GM21786 (cell line): ENCODE results near the gene CTNNA3.

Experiments
- ATAC-seq: cut with Tn5 transposase; IDR thresholded peaks from one replicate; pipeline ENCODE4 v1.9.1; 2021; ENCODE audit not compliant: unreplicated experiment

Gene CTNNA3

DNA sequence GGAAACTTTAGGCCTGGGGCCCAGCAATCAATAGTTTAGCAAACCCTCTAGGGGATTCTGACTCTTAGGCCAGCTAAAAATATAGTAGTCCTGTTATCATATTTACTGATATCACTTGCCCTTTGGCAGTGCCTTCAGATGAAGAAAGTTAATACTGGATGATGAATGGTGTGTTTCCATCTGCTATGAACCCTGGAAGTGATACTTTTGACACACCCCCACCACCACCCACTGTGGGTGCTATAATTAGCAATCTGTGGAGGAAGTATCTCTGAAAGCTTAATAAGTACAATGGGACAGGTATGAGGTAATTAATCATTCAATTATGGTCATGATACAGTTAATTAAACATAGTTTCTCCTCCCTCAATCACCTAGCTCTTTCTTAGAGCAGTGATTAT is 860.6 kb downstream of the CTNNA3 start:
- no peak for ATAC-seq

DNA sequence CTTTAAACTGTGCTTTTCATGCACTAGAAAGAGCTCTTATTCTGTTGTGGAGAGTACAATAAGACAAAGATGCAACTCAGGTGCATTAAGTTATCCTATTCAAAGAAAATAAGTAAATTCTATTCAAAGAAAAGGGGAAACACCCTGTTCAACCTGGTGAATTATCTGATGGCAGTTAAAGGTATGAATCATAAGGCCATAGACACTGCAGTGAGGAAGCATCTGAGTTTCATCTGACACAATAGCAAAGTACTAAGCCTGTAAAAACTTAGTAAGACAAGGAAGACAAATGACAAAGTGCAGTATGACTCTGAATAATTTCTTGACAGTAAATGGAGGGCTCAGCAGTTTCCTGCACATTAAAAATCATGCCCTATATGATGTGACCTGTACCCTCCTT is 861.2 kb downstream of the CTNNA3 start:
- no peak for ATAC-seq

DNA sequence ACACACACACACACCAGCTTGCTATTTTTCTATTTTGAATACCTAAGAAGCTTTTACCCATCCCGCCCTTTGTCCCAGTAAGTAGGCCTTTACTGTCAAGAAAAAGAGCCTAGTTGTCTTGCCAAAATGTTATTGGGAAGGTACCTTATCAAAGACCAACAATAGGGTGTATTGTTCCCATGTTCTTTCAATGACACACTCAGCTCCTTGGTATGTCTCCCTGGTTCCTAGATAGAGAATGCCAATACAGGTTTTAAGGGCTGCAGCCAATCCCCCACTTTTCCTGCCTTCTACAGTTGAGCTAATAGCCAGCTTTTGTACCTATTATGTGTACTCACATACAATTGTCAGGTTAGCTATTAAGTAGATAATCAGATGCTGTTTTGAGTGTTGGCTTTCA is 862.1 kb downstream of the CTNNA3 start:
- ATAC-seq: no peak

DNA sequence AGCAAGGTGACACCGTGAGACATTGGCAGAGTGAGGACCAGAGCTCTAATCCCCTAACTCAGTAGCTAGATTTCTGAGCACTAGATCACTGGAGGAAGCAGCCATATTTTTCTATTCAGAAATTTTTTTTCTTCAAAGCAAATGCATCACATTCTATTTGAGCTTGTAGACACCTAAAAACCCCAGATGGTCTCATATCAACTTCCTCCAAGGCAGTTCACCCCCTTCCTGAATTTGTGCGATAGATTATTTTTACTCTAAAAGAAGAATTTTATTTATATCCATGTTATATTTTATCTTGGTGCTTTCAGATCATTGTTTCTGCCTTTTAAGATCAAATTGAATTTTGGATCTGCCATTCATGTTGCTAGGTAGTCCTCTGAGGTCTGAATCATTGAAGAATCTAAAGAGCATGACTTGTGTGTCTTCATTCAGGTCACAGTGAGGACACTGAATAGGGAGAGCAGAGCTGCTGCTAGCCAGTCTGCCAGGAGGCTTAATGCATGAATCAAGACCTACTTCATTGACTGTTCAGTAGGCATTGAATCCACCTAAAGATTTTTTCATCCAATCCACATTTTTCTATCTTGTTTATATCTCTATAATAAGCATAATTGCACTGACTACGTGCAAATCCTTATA is 863.1 kb downstream of the CTNNA3 start:
- ATAC-seq: no peak

DNA sequence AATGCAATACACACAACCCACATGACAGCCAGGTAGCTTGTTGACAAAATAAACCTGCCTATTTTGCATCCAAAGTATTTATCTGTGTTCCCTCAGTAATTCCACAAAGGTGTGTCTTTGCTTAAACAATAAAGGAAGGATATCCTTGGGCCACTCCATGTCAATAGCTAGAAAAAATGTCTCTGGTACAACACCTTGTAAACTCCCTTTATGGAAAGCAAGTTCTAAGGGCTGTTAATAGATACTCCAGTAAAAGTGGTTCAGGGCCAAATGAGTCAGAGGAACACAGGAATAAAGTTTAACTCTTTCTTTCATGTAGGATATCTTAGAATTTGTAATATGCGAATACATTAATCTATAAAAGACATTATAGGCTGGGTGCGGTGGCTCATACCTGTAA is 867.0 kb downstream of the CTNNA3 start:
- no peak for ATAC-seq

DNA sequence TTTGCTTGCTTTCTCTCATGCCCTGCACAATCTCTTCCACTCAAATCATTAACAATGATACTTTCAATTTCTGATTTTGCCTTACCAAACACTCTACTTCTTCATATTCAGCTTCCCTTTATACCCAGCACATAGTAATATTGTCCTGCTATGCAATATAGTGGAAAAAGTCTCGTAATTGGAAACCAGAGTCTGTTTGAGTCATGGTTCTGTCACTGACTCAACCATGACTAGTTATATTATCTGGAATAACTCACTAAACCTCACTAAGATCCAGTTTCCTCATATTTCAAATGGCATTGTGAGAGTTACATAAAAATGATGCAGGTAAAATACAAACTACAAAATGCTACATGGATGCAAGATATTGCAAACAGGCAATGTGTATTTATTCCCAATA is 868.6 kb downstream of the CTNNA3 start:
- ATAC-seq: no peak

DNA sequence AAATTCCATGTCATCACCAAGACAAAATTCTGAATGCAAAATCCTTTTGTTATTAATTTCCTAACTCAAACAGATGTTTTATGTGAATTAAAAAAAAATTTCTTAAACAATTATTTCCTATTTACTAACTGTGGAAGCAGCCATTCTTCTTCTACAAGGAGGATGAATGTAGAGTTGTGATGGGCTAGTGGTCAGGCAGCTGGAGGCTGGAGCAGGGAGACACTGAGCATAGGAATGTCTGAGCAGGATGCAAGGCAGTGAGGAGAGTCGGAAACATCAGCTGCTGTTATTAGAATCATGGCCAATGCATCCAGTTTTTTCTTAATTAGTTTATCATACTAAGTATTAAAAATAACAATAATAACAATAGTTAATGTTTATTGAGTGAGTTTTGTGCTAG is 872.7 kb downstream of the CTNNA3 start:
- no peak for ATAC-seq

DNA sequence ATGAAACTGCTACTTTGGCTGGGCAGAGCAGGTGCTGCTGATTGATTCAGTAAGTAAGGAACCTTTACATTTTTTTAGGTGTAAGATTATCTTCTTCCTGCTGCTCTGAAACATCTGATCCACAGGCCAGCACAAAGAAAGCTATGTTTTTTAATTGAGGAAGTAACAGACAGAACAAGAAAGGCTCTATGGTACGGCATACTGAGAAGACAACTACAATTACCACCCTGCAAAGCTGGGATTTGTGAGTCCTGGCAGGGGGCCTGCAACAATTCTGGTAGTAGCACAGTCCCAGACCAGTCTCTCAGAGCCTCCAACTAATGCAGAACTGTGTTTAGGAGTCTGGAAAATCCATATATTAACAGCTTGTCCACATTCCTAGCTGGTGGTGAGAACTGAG is 873.2 kb downstream of the CTNNA3 start:
- no peak for ATAC-seq

DNA sequence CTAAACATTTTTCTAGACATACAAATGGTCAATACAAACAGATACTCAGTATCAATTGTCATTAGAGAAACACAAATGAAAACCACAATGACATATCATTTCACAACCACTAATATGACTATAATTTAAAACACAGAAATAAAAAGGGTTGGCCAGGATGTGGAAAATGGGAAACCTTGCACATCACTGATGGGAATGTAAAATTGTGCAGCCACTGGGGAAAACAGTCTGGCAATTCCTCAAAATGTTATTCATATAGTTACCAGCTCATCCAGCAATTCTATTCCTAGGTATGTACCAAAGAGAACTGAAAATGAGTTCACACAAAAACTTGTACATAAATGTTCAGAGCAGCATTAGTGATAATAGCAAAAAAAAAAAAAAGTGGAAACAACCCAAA is 876.3 kb downstream of the CTNNA3 start:
- ATAC-seq: no peak

DNA sequence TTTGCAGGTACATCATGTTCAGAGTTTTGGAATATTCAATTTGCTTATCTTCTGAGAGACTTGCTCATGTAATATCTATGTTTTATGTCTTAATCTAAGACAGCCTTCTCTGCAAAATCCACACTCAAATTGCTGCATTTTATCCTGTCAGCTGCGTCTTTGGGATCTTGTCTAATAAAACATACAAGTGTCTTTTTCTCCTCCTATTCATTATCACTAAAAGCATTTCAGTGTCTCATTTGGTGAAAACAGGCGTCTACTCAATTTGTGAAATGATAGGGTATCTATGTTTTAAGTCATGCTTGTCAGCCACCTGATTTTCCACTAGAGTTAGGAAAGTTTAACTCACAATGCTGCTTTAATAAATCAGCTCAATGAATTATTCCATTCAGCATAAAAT is 882.9 kb downstream of the CTNNA3 start:
- ATAC-seq: no peak

DNA sequence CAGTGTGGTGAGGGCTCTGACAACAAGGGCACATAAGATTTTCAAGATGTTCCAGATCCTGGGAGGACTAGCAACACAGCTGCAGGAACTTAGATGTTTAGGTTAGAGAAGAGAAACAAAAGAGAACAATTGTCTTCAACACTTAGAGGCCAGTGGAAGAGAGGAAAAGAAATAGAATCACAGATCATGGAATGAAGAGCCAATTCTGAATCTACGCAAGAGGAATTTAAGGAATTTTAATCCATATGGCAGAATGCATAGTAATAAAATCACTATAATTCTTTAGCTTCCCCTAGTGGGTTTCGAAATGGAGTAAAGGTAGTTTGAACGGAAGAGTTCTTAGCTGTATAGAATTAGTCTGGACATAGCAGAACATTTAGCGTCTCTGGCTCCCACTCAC is 884.8 kb downstream of the CTNNA3 start:
- ATAC-seq: no peak

DNA sequence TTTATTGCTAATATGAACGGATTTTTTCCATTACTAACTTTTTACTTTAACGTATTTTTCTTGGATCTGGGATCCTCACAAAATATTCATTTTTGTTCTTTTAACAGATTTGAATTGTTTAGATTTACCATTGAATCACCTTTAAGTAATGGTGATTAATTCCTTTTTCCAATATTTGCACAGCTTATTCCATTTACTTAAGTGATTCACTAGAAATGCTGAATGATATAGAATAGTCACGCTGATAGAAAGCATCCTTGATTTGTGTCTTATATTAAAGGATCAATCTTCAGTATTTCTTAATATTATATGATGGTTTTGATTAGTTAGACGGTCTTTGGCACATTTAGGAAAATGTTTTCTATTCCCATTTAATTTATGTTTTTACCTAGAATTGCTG is 886.6 kb downstream of the CTNNA3 start:
- ATAC-seq: no peak

DNA sequence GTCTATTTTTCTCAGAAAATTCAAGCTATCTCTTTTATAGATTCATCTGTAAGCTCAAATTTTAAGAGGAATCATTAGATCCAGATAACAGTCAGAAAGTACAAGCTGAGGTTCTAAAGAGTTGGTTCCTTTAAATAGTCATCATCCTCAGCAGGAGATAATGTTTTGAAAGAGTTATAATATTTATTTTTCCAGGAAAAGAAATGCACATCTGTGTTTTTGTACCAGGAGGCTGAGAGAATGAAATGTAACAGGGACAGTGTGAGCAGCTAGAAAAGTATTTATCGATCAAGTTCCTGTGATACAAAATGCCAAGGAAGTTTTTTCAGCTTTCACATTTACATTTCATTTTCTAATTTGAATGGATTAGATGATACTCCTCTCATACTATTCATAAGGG is 890.4 kb downstream of the CTNNA3 start:
- no peak for ATAC-seq

DNA sequence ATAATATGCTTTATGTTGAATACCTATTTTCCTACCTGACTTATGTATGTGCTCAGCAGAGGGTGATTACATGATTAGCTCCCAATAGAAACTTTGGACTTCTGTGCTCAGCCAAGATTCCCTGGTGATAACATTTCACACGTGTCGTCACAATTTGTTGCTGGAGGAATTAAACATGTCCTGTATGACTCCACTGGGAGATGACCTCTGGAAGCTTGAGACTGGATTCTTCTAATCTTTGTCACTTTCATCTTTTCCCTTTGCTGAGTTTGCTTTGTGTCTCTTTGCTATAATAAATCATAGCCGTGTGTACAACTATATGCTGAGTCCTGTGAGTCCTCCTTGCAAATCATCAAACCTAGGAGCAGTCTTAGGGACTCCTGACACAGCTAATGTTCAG is 891.0 kb downstream of the CTNNA3 start:
- no peak for ATAC-seq

DNA sequence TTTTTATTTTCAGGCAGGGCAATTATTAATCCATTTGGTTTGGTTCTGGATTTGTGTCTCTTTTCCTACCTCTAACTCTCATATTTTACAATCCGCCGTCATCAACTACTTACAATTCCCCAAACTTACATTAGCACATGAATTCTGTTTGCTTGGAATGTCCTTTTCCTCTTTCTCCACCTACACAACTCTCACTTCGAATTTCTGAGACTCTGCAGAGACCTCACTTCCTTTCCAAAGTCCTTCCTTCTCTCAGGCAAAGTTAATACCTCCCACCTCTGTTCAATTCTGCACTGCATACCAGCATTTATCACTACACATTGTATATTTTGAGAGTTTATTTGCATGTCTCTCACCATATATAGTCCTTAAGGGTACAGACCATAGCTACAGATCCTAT is 892.8 kb downstream of the CTNNA3 start:
- ATAC-seq: no peak

DNA sequence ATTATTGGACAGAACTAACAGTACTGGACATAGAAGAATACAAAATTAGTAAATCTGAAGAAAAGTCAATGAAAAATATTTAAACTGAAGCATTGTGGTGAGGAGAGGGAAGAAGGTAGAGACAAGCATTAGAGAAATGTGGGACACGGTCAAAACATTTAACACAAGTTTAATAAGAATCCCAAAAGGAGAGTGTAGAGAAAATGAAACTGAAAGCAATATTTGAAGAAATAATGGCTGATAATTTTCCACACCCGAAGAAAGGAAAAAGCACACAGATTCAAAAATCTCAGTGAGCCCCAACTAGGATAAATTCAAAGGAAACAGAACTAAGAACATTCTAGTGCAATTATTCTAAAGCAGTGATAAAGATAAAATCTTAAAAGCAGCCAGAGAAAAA is 896.5 kb downstream of the CTNNA3 start:
- no peak for ATAC-seq

DNA sequence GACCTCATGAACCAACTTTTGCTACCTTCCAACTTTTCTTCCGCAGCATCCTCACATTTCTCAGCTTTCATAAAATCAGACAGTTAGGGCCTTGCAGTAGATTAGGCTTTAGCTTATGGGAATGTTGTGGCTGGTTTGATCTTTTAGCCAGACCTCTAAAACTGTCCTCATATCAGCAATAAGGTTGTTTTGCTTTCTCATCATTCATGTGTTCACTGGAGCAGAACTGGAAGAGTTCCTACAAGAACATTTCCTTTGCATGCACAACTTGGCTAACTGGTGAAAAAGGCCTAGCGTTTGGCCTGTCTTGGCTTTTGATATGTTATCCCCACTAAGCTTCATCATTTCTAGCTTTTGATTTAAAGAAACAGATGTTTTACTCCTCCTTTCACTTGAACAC is 900.1 kb downstream of the CTNNA3 start:
- no peak for ATAC-seq

DNA sequence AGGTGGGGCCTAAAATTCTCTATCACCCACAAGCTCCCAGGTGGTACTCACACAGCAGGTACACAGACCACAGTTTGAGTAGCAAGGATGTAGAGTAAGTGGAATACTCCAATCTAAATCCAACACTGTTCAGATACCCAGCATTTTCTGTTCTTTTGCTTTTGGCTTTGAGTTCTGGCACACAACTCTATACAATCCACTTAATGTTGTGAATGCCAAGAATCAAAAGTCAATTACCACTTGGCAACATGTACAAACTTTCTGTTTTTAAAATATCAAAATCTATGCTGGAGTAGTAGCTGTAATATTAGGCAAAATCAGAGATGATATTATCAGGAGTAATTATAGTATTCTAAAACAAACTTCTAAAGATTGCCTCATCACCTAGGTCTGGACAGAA is 903.6 kb downstream of the CTNNA3 start:
- ATAC-seq: no peak

DNA sequence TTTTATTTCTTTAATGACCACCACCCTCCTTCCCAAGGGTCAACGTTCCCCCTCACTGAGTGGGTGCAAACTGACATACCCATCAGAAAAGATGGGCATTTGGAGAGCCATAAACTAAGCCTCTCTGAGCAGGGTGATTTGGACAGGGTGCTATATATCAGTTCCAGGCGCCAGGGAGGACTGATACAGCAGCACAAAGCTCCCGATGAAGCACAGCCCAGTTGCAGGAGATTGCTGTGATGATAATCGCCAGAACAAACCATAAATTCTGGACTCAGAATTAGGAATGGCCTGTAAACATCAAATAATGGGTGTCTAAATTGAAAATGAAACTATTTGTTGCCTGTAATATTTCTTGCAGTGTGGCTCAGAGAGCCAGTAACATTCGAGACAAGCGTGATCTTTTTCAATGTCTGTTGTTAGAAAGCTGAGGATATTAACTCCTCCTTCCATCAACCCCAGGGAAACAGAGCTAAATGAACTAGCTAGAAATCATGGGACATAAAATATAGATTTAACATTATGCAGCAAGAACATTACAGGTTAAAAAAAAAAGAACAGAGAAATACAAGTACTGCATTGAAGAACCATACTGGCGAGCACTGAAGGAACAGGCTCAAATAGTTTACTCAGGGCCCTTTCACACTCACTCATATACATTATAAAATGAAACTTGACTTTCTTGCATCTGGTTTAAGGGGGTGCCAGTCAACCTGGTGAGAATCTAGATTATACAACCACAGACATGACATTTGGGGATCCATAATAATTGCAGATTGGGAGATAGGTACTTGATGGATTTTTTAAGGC is 907.6 kb downstream of the CTNNA3 start:
- ATAC-seq: no peak

DNA sequence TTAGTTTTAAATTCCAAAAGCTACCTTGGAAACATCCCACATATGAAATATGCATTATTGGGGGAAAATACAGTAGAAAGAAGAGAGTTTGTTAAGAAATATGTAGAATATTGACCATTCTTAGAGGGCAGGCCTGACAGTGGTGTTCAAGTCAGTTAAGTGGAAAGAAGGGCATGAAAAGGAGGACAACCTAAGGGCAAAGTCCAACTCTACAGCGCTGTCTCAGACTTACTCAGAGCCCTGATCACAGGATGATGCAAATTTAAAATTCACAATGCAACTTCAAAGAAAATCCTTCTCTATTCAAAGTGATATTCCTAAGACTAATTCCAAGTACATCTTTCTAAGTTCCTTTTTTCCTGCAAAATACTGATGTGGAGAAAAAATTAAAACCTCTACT is 909.3 kb downstream of the CTNNA3 start:
- ATAC-seq: no peak

DNA sequence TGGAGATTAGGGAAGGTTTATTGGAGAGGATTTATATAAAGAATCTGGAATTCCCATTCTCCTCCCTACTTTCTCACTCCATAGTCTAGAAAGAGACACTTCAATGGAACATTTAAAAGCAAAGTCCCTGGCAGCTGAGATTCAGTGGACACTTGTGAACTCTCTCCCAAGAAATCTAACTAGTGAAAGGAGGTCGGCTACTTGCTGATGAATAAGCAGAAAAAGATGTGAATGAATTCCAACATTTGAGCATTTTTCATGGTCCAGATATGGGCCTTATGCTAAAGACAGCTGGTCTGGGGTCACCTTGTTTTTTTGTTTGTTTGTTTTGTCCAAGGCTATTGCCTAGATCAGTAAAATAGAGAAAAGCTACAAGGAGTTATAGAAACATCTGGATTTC is 911.2 kb downstream of the CTNNA3 start:
- ATAC-seq: no peak

DNA sequence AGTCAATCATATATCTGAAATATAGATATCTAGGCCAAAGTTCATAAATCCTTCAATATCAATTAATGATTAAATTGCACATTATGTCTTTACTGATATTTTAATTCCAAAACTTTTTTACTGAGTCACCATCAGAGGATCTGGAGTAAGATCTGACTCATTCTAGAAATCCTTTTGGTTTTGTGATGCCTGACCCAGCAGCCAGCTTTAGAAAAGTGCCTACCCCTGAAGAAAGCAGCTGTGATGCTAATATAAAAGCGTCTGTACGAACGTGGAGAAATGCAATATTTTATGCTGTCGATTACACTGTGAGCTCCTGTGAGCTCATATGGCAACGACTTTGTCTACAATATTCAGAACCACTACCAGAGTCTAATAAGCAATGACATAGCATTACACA is 912.7 kb downstream of the CTNNA3 start:
- no peak for ATAC-seq

DNA sequence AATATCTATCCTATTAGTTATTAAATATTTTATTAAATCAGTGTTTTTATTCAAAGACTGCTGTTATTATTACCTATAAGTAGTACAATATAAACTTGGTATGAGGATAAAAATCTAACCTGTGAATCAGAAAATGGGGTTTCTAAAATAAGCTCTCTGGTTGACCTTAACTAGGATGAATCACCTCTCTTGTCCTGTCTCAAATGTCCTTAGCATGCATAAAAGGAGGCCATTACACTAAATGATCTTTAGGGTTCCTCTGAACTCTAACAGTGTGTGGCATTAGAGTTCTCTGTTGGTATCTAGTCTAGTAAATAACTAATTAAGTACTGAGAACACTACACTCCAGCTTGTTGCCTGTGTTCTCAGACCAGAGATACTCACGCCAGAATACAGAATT is 913.2 kb downstream of the CTNNA3 start:
- ATAC-seq: no peak
